Liver (tissue), 9 donors: ENCODE results near the gene ADCY10. TPM values are rescaled to one million over a fixed set of nuclear protein-coding genes. Genes with fewer than 3 reads are reported as not detected.

Source experiments
- DNase-seq: peaks from one replicate; pipeline ENCODE4 v3.0.0-alpha.2; 2017; ENCODE audit warnings: low spot score
- H3K27ac ChIP-seq, 2 donors: one replicate each; pipeline ENCODE4 v1.7.0; 2013; ENCODE audit warnings: inconsistent platforms in 2 of 2, low read length in 2 of 2, control low read depth in 1 of 2, low read depth in 1 of 2, mild to moderate bottlenecking in 1 of 2
- H3K27me3 ChIP-seq, 4 donors: one replicate each; pipeline versions ENCODE4 v1.6.1 to v1.7.0; 2013; ENCODE audit warnings: low read length in 3 of 4, inconsistent platforms in 1 of 4, mild to moderate bottlenecking in 1 of 4, moderate library complexity in 1 of 4; ENCODE audit not compliant: control insufficient read depth in 4 of 4, insufficient read depth in 4 of 4
- H3K36me3 ChIP-seq, 4 donors: one replicate each; pipeline versions ENCODE4 v1.6.1 to v1.7.0; 2013; ENCODE audit warnings: low read length in 3 of 4, mild to moderate bottlenecking in 3 of 4, low read depth in 1 of 4, moderate library complexity in 1 of 4; ENCODE audit not compliant: control insufficient read depth in 4 of 4, insufficient read depth in 3 of 4
- H3K4me1 ChIP-seq, 4 donors: one replicate each; pipeline versions ENCODE4 v1.6.1 to v1.7.0; 2013; ENCODE audit warnings: low read length in 3 of 4, mild to moderate bottlenecking in 3 of 4, moderate library complexity in 1 of 4; ENCODE audit not compliant: control insufficient read depth in 4 of 4, insufficient read depth in 4 of 4
- H3K4me3 ChIP-seq, 3 donors: one replicate each; pipeline versions ENCODE4 v1.6.1 to v1.7.0; 2013; ENCODE audit warnings: low read length in 3 of 3, control low read depth in 1 of 3, low read depth in 1 of 3, mild to moderate bottlenecking in 1 of 3
- H3K9ac ChIP-seq, 2 donors: one replicate each; pipeline ENCODE4 v1.7.0; 2013; ENCODE audit warnings: low read length in 2 of 2, mild to moderate bottlenecking in 2 of 2, moderate library complexity in 2 of 2, control low read depth in 1 of 2, low read depth in 1 of 2
- H3K9me3 ChIP-seq, 4 donors: one replicate each; pipeline versions ENCODE4 v1.6.1 to v1.7.0; 2013; ENCODE audit warnings: low read length in 3 of 4; ENCODE audit not compliant: control insufficient read depth in 4 of 4
- EGR1 ChIP-seq, 2 donors: IDR thresholded peaks; 2 replicates each; pipeline ENCODE4 v1.6.1; 2016 to 2018; ENCODE audit warnings: antibody characterized with exemption in 2 of 2, low read depth in 2 of 2
- FOXA1 ChIP-seq: IDR thresholded peaks from 2 replicates; pipeline ENCODE4 v1.6.1; 2016; ENCODE audit warnings: antibody characterized with exemption
- FOXA2 ChIP-seq: IDR thresholded peaks from 2 replicates; pipeline ENCODE4 v1.6.1; 2016; ENCODE audit warnings: antibody characterized with exemption
- GABPA ChIP-seq, 2 donors: IDR thresholded peaks in 1 of 2; conservative IDR thresholded peaks in 1 of 2; 2 replicates each; pipeline ENCODE4 v1.6.1; 2016; ENCODE audit warnings: antibody characterized with exemption in 2 of 2, mild to moderate bottlenecking in 1 of 2, moderate library complexity in 1 of 2
- HNF4A ChIP-seq, 2 donors: conservative IDR thresholded peaks; 2 replicates each; pipeline ENCODE4 v1.6.1; 2016; ENCODE audit warnings: antibody characterized with exemption in 2 of 2, mild to moderate bottlenecking in 2 of 2
- HNF4G ChIP-seq: IDR thresholded peaks from 2 replicates; pipeline ENCODE4 v1.6.1; 2016; ENCODE audit warnings: antibody characterized with exemption
- JUND ChIP-seq, 2 donors: IDR thresholded peaks; 2 replicates each; pipeline ENCODE4 v1.6.1; 2016; ENCODE audit warnings: antibody characterized with exemption in 2 of 2
- NR2F2 ChIP-seq: IDR thresholded peaks from 2 replicates; pipeline ENCODE4 v1.6.1; 2016; ENCODE audit warnings: antibody characterized with exemption
- RAD21 ChIP-seq, 2 donors: IDR thresholded peaks; 2 replicates each; pipeline ENCODE4 v1.6.1; 2016; ENCODE audit warnings: antibody characterized with exemption in 2 of 2, mild to moderate bottlenecking in 2 of 2
- RXRA ChIP-seq, 2 donors: IDR thresholded peaks; 2 replicates each; pipeline ENCODE4 v1.6.1; 2017 to 2018; ENCODE audit warnings: antibody characterized with exemption in 2 of 2, mild to moderate bottlenecking in 1 of 2
- SP1 ChIP-seq: IDR thresholded peaks from 2 replicates; pipeline ENCODE4 v1.6.1; 2018; ENCODE audit warnings: antibody characterized with exemption, mild to moderate bottlenecking
- TAF1 ChIP-seq: conservative IDR thresholded peaks from 2 replicates; pipeline ENCODE4 v1.6.1; 2016; ENCODE audit warnings: antibody characterized with exemption, mild to moderate bottlenecking
- YY1 ChIP-seq: IDR thresholded peaks from 2 replicates; pipeline ENCODE4 v1.6.1; 2016; ENCODE audit warnings: antibody characterized with exemption, mild to moderate bottlenecking
- WGBS: extraction: QIAGEN DNeasy Blood & Tissue Kit; methylation state at CpG from one replicate; pipeline ENCODE4 v1.1.7; 2013; 5-methylcytosine and 5-hydroxymethylcytosine counted together
- polyA plus RNA-seq, 2 donors: library from polyadenylated mRNA; stranded (reverse) in 1 of 2; unstranded in 1 of 2; fragments of 200-250 nt in 1 of 2; fragments of >200 nt in 1 of 2; fragmentation: Nextera tagmentation in 1 of 2; extraction: Ambion mirVana in 1 of 2; gene quantifications; one replicate each; pipeline versions ENCODE4 v1.2.1 to v1.2.3, GENCODE V29; 2013 to 2015
- total RNA-seq, 2 donors: library from RNA; depleted of rRNA; stranded (reverse); fragments of >200 nt; gene quantifications; one replicate each; pipeline ENCODE4 v1.2.3, GENCODE V29; 2014
- TF ChIP-seq, protein P1 (sequence below): IDR thresholded peaks from 2 replicates; pipeline ENCODE4 v1.6.1; 2016; ENCODE audit warnings: antibody characterized with exemption
- TF ChIP-seq, protein P2 (sequence below): fragments of 150-350 bp; IDR thresholded peaks from 2 replicates; pipeline ENCODE4 v1.5.1; 2017; ENCODE audit warnings: improper control_type of control experiment, low read depth, low read length; ENCODE audit not compliant: missing input control
- TF ChIP-seq, protein P3 (sequence below): IDR thresholded peaks from 2 replicates; pipeline ENCODE4 v1.6.1; 2016; ENCODE audit warnings: antibody characterized with exemption
- TF ChIP-seq, protein P4 (sequence below): IDR thresholded peaks from 2 replicates; pipeline ENCODE4 v1.6.1; 2016; ENCODE audit warnings: antibody characterized with exemption, mild to moderate bottlenecking
- TF ChIP-seq, protein P5 (sequence below): IDR thresholded peaks from 2 replicates; pipeline ENCODE4 v1.6.1; 2016; ENCODE audit warnings: antibody characterized with exemption
- donor health status: healthy.
- donor health status: healthy.
- donor health status: healthy.
- donor health status: healthy.
- donor health status: healthy.

The ADCY10 gene
- total and polyA plus RNA-seq, 4 donors, result 0.89 to 4.7 (median 2.3) TPM

DNA sequence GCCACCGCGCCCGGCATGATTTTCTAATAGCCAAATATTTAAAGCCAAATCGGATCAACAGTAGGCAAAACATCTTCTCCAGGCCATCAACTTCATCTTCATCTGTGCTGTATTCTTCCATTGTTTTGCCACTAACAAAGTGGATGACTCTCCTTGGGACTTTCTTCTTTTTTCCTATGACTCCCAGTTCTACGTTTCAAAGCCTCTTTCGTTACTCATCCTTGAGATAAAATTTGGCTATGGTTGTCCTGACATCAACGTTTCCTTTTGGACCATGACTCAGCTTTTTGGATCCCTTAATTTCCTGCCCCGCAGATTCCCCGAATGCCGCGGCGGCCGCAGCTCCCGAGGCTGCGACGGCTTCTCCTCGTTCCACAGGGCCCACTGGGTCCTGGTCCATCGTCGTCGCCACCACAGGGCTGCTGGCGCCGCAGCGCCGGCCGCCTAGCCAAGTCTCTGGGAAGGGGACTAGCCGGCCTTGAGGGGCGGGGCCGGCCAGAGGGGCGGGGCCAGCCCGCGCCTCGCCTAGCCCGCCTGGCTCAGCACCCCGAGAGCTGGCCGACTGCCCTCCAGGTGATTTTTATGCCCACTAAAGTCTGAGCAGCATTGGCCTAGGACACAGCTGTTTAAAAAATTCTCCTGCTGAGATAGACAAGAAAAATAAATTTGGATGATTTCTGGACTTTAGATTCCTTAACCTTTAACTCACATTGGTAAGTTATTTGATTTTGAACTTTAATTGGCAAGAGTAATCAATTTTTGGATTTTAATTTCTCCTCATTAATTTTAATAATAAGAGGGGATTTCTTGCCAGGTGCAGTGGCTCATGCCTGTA, 93.9 kb downstream of the ADCY10 start:
- Histone ChIP-seq H3K27me3 (no peaks in the 10 kb centered on the region), H3K36me3 (no peaks in the 10 kb centered on the region), H3K9ac (peak overlapping the region in 1 of 2 donors; percentile 40), H3K27ac (peak overlapping the region; percentile 36 to 62), H3K9me3 (no peaks in the 10 kb centered on the region), H3K4me3 (peak overlapping the region in 2 of 3 donors; percentile 31 to 41), H3K4me1 (peaks cover 0 to 5% (median 2%) of the 10 kb centered on the region in 4 donors)
- DNase-seq, result peak; percentile 79
- WGBS, result 13% methylated on average over 35 of the region's 35 CpGs
- no peak for TF ChIP-seq HNF4G
- TF ChIP-seq FOXA1, result no peak
- TF ChIP-seq, protein P1, sequence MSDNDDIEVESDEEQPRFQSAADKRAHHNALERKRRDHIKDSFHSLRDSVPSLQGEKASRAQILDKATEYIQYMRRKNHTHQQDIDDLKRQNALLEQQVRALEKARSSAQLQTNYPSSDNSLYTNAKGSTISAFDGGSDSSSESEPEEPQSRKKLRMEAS, result no peak
- TF ChIP-seq JUND (IDR thresholded peaks at IDR 0.05), result peak in 1 of 2 donors; percentile 66
- TF ChIP-seq TAF1, result no peak
- TF ChIP-seq, protein P2, sequence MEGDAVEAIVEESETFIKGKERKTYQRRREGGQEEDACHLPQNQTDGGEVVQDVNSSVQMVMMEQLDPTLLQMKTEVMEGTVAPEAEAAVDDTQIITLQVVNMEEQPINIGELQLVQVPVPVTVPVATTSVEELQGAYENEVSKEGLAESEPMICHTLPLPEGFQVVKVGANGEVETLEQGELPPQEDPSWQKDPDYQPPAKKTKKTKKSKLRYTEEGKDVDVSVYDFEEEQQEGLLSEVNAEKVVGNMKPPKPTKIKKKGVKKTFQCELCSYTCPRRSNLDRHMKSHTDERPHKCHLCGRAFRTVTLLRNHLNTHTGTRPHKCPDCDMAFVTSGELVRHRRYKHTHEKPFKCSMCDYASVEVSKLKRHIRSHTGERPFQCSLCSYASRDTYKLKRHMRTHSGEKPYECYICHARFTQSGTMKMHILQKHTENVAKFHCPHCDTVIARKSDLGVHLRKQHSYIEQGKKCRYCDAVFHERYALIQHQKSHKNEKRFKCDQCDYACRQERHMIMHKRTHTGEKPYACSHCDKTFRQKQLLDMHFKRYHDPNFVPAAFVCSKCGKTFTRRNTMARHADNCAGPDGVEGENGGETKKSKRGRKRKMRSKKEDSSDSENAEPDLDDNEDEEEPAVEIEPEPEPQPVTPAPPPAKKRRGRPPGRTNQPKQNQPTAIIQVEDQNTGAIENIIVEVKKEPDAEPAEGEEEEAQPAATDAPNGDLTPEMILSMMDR, result no peak
- TF ChIP-seq YY1, result peak; percentile 26
- TF ChIP-seq, protein P3, sequence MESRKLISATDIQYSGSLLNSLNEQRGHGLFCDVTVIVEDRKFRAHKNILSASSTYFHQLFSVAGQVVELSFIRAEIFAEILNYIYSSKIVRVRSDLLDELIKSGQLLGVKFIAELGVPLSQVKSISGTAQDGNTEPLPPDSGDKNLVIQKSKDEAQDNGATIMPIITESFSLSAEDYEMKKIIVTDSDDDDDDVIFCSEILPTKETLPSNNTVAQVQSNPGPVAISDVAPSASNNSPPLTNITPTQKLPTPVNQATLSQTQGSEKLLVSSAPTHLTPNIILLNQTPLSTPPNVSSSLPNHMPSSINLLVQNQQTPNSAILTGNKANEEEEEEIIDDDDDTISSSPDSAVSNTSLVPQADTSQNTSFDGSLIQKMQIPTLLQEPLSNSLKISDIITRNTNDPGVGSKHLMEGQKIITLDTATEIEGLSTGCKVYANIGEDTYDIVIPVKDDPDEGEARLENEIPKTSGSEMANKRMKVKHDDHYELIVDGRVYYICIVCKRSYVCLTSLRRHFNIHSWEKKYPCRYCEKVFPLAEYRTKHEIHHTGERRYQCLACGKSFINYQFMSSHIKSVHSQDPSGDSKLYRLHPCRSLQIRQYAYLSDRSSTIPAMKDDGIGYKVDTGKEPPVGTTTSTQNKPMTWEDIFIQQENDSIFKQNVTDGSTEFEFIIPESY, result no peak
- TF ChIP-seq RXRA (IDR thresholded peaks at IDR 0.05), result no peak
- TF ChIP-seq, protein P4, sequence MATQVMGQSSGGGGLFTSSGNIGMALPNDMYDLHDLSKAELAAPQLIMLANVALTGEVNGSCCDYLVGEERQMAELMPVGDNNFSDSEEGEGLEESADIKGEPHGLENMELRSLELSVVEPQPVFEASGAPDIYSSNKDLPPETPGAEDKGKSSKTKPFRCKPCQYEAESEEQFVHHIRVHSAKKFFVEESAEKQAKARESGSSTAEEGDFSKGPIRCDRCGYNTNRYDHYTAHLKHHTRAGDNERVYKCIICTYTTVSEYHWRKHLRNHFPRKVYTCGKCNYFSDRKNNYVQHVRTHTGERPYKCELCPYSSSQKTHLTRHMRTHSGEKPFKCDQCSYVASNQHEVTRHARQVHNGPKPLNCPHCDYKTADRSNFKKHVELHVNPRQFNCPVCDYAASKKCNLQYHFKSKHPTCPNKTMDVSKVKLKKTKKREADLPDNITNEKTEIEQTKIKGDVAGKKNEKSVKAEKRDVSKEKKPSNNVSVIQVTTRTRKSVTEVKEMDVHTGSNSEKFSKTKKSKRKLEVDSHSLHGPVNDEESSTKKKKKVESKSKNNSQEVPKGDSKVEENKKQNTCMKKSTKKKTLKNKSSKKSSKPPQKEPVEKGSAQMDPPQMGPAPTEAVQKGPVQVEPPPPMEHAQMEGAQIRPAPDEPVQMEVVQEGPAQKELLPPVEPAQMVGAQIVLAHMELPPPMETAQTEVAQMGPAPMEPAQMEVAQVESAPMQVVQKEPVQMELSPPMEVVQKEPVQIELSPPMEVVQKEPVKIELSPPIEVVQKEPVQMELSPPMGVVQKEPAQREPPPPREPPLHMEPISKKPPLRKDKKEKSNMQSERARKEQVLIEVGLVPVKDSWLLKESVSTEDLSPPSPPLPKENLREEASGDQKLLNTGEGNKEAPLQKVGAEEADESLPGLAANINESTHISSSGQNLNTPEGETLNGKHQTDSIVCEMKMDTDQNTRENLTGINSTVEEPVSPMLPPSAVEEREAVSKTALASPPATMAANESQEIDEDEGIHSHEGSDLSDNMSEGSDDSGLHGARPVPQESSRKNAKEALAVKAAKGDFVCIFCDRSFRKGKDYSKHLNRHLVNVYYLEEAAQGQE, result no peak
- TF ChIP-seq, protein P5, sequence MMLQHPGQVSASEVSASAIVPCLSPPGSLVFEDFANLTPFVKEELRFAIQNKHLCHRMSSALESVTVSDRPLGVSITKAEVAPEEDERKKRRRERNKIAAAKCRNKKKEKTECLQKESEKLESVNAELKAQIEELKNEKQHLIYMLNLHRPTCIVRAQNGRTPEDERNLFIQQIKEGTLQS, result no peak
- no peak for TF ChIP-seq HNF4A (conservative IDR thresholded peaks at IDR 0.05)
- peak in 1 of 2 donors; percentile 49 for TF ChIP-seq RAD21 (IDR thresholded peaks at IDR 0.05)
- no peak for TF ChIP-seq EGR1 (IDR thresholded peaks at IDR 0.05; ENCODE audit: low read depth in 2 of 2)
- TF ChIP-seq FOXA2, result no peak
- TF ChIP-seq GABPA (IDR thresholded peaks at IDR 0.05 in 1 of 2, conservative IDR thresholded peaks at IDR 0.05 in 1 of 2), result no peak
- TF ChIP-seq NR2F2, result no peak
- TF ChIP-seq SP1, result peak; percentile 13
